ENCODE results near the gene STYK1.

- TF ChIP-seq POLR2AphosphoS5 (IDR thresholded peaks at IDR 0.05; ENCODE audit: low read depth, low read length): peak; percentile 91
- TF ChIP-seq TAF1 (IDR thresholded peaks at IDR 0.05; ENCODE audit: low read depth, low read length): peak; percentile 91
- peak; percentile 82 for TF ChIP-seq POLR2A (IDR thresholded peaks at IDR 0.05; ENCODE audit: low read depth, low read length)
- no peak for TF ChIP-seq SPI1 (IDR thresholded peaks at IDR 0.05; ENCODE audit: low read depth, low read length)
Observed at GRCh38 chr12:10613349-10614055, 60.4 kb downstream of the STYK1 start, which contains the start of gene MAGOHB.

Data from GM12891 (cell line).